T-cell (primary cell): ENCODE results near the gene TMEM107. TPM values are rescaled to one million over a fixed set of nuclear protein-coding genes. Genes with fewer than 3 reads are reported as not detected.
A peak's percentile ranks its signal among the peaks of the same experiment; 100 is the strongest.

Source experiments
- ATAC-seq, 4 experiments: fragments of 200-7000 bp in 3 of 4; fragments of 150-1000 bp in 1 of 4; cut with Tn5 transposase; replicated peaks in 1 of 4; 1 replicate in 3 of 4; 2 replicates in 1 of 4; pipeline ENCODE4 v1.10.0; 2021; ENCODE audit warnings: moderate library complexity in 3 of 4, mild to moderate bottlenecking in 2 of 4, moderate number of reproducible peaks in 1 of 4
- CTCF ChIA-PET, 2 donors: fragments of 300-600 bp; sonication (Branson Sonifier 250); formaldehyde crosslinking; loops; one replicate each; lab custom pipeline; 2022; ENCODE audit warnings: antibody characterized with exemption in 2 of 2; lab: Charles Lee
- POLR2A ChIA-PET, 2 donors: fragments of 300-600 bp; sonication (Branson Sonifier 250); formaldehyde crosslinking; loops; one replicate each; lab custom pipeline; 2022; ENCODE audit warnings: antibody characterized with exemption in 2 of 2; lab: Charles Lee
- DNase-seq, 35 experiments: peaks; one replicate each; pipeline versions ENCODE4 v3.0.0 to v3.0.0-alpha.2; 2013 to 2023
- H3K27ac ChIP-seq: one replicate; pipeline ENCODE4 v1.5.1; 2013; ENCODE audit warnings: low read length
- H3K27me3 ChIP-seq, 2 experiments: replicated peaks in 1 of 2; 1 replicate in 1 of 2; 2 replicates in 1 of 2; pipeline versions ENCODE4 v1.6.1 to v1.7.0; 2013; ENCODE audit warnings: low read length in 1 of 2, mixed read lengths in 1 of 2; ENCODE audit not compliant: control insufficient read depth in 2 of 2, insufficient read depth in 2 of 2; ENCODE audit errors: extremely low read depth in 1 of 2
- H3K36me3 ChIP-seq, 2 donors: 1 replicate in 1 of 2; 2 replicates in 1 of 2; pipeline versions ENCODE4 v1.6.1 to v1.7.0; 2013; ENCODE audit warnings: low read length in 1 of 2; ENCODE audit not compliant: control insufficient read depth in 2 of 2, insufficient read depth in 1 of 2; ENCODE audit errors: extremely low read depth in 1 of 2
- H3K4me1 ChIP-seq, 2 experiments: 1 replicate in 1 of 2; 2 replicates in 1 of 2; pipeline versions ENCODE4 v1.6.1 to v1.7.0; 2013; ENCODE audit warnings: low read length in 2 of 2, mixed read lengths in 1 of 2; ENCODE audit not compliant: insufficient read depth in 2 of 2, control insufficient read depth in 1 of 2; ENCODE audit errors: extremely low read depth in 1 of 2
- H3K4me3 ChIP-seq, 2 donors: 1 replicate in 1 of 2; 2 replicates in 1 of 2; pipeline versions ENCODE4 v1.5.1 to v1.7.0; 2013; ENCODE audit warnings: mild to moderate bottlenecking in 2 of 2, low read length in 1 of 2, moderate library complexity in 1 of 2; ENCODE audit not compliant: control insufficient read depth in 1 of 2; ENCODE audit errors: extremely low read depth in 1 of 2
- H3K9me3 ChIP-seq: 2 replicates; pipeline ENCODE4 v1.7.0; 2013
- H3K27ac Mint-ChIP-seq, 2 donors: one replicate each; pipeline ENCODE4 v1.8.0; 2020 to 2021; ENCODE audit warnings: mild to moderate bottlenecking in 2 of 2, mixed read lengths in 2 of 2
- H3K27me3 Mint-ChIP-seq, 2 donors: one replicate each; pipeline ENCODE4 v1.8.0; 2021 to 2022; ENCODE audit warnings: mixed read lengths in 2 of 2
- H3K36me3 Mint-ChIP-seq: one replicate; pipeline ENCODE4 v1.8.0; 2021; ENCODE audit warnings: mixed read lengths
- H3K4me1 Mint-ChIP-seq, 3 donors: one replicate each; pipeline ENCODE4 v1.8.0; 2020 to 2022; ENCODE audit warnings: mixed read lengths in 3 of 3, mild to moderate bottlenecking in 1 of 3
- H3K4me3 Mint-ChIP-seq, 3 donors: one replicate each; pipeline ENCODE4 v1.8.0; 2020 to 2022; ENCODE audit warnings: mild to moderate bottlenecking in 3 of 3, mixed read lengths in 3 of 3, moderate library complexity in 3 of 3
- H3K9me3 Mint-ChIP-seq, 3 donors: one replicate each; pipeline ENCODE4 v1.8.0; 2020 to 2022; ENCODE audit warnings: mixed read lengths in 3 of 3
- WGBS: methylation state at CpG from one replicate; pipeline ENCODE4 v1.1.5; 2013; ENCODE audit warnings: missing lambda C conversion rate; ENCODE audit not compliant: insufficient coverage; 5-methylcytosine and 5-hydroxymethylcytosine counted together
- total RNA-seq, 35 experiments: library from RNA in 6 of 35; stranded (reverse) in 6 of 35; fragments of 120-200 nt in 1 of 35; gene quantifications; one replicate each; pipeline versions ENCODE4 v1.2.1 to v1.2.4 and lab custom pipeline; 2013 to 2026

TMEM107 gene
- total RNA-seq, 5 donors from 2014 or later (not counting 1 experiment from before 2014, with no cell fraction given): 23.4 to 28.9 (median 25.0) TPM

GRCh38 chr17:8163978-8164814 is 12.0 kb downstream of the TMEM107 start:
- POLR2A ChIA-PET: interaction anchor here (0.5 to 1.8 kb wide), 4 partner anchors 9 to 163 kb away, joined by 3 to 17 read pairs (median 4); no protein-coding TSS in a partner anchor
- peaks cover 9 to 27% of the 10 kb centered on the region in 2 donors for H3K36me3 ChIP-seq
- peaks cover 51 to 62% (median 51%) of the 10 kb centered on the region in 3 donors for H3K4me1 Mint-ChIP-seq
- WGBS: 0% methylated on average over 2 of the region's 13 CpGs
- peak in 34 of 35 experiments; percentile 52 to 84 (median 70) for DNase-seq
- H3K27ac ChIP-seq: peak overlapping the region; percentile 99
- H3K4me1 ChIP-seq: peaks cover 22 to 63% of the 10 kb centered on the region in 2 experiments
- H3K27me3 Mint-ChIP-seq: no peaks in the 10 kb centered on the region
- ATAC-seq: peak; percentile 60 to 69 (median 66)
- H3K4me3 ChIP-seq: peak overlapping the region; percentile 56 to 60
- H3K36me3 Mint-ChIP-seq: peaks cover 20% of the 10 kb centered on the region
- CTCF ChIA-PET: interaction anchor here in 1 of 2 donors (1.3 kb wide), 1 partner anchor 45 kb away, joined by 4 read pairs; no protein-coding TSS in a partner anchor
- peak overlapping the region; percentile 83 to 85 (median 84) for H3K4me3 Mint-ChIP-seq
- no peaks in the 10 kb centered on the region for H3K27me3 ChIP-seq
- peak overlapping the region; percentile 98 for H3K27ac Mint-ChIP-seq
- no peaks in the 10 kb centered on the region for H3K9me3 Mint-ChIP-seq
- no peaks in the 10 kb centered on the region for H3K9me3 ChIP-seq

- H3K4me3 Mint-ChIP-seq: peak overlapping the region; percentile 83 to 85 (median 84)
- CTCF ChIA-PET: interaction anchor here in 1 of 2 donors (1.3 kb wide), 1 partner anchor 44 kb away, joined by 4 read pairs; no protein-coding TSS in a partner anchor
- POLR2A ChIA-PET: interaction anchor here (0.6 to 1.8 kb wide), 3 partner anchors 10 to 162 kb away, joined by 3 to 17 read pairs (median 5); no protein-coding TSS in a partner anchor
- peak overlapping the region; percentile 98 for H3K27ac Mint-ChIP-seq
- Histone ChIP-seq H3K27me3 (no peaks in the 10 kb centered on the region), H3K4me1 (peaks cover 22 to 71% of the 10 kb centered on the region in 2 experiments), H3K27ac (peak overlapping the region; percentile 99), H3K36me3 (peaks cover 9 to 31% of the 10 kb centered on the region in 2 donors), H3K4me3 (peak overlapping the region; percentile 56 to 60), H3K9me3 (no peaks in the 10 kb centered on the region)
- H3K36me3 Mint-ChIP-seq: peaks cover 25% of the 10 kb centered on the region
- H3K4me1 Mint-ChIP-seq: peaks cover 56 to 65% (median 60%) of the 10 kb centered on the region in 3 donors
- 7% methylated on average over 44 of the region's 55 CpGs for WGBS
- peak in 1 of 35 experiments; percentile 27 for DNase-seq
- H3K27me3 Mint-ChIP-seq: no peaks in the 10 kb centered on the region
- H3K9me3 Mint-ChIP-seq: no peaks in the 10 kb centered on the region
- peak; percentile 4 to 20 (median 12) for ATAC-seq
Measured at GRCh38 chr17:8162997-8163977, 12.9 kb downstream of the TMEM107 start.

- Mint-ChIP-seq H3K9me3 (no peaks in the 10 kb centered on the region), H3K36me3 (peaks cover 25% of the 10 kb centered on the region), H3K27me3 (no peaks in the 10 kb centered on the region), H3K27ac (peak within 1 kb of the TSS; percentile 98), H3K4me3 (peak within 1 kb of the TSS; percentile 85 to 86 (median 86)), H3K4me1 (peaks cover 56 to 66% (median 63%) of the 10 kb centered on the region in 3 donors)
- Histone ChIP-seq H3K9me3 (no peaks in the 10 kb centered on the region), H3K27ac (peak within 1 kb of the TSS; percentile 99), H3K4me3 (peak within 1 kb of the TSS; percentile 81 to 95), H3K27me3 (no peaks in the 10 kb centered on the region), H3K4me1 (peaks cover 22 to 80% of the 10 kb centered on the region in 2 experiments), H3K36me3 (peaks cover 9 to 33% of the 10 kb centered on the region in 2 donors)
- POLR2A ChIA-PET: no interaction called here
- DNase-seq: peak; percentile 65 to 94 (median 81)
- peak; percentile 68 to 69 (median 69) for ATAC-seq
- WGBS: under 1% methylated on average over 75 of the region's 75 CpGs
- CTCF ChIA-PET: no interaction called here
Measured at GRCh38 chr17:8162233-8162996, 13.8 kb downstream of the TMEM107 start, which contains the start of gene VAMP2. VAMP2 (minus strand) TSS chr17:8162948; CDS start chr17:8162879, 69 bp downstream.

GRCh38 chr17:8161289-8162232 is 14.6 kb downstream of the TMEM107 start:
- ChIA-PET POLR2A (interaction anchor here in 1 of 2 donors (1.3 kb wide), 1 partner anchor 14 kb away, joined by 4 read pairs; no protein-coding TSS in a partner anchor), CTCF (interaction anchor here (0.6 to 0.8 kb wide), 4 partner anchors 12 to 763 kb away, joined by 3 to 4 read pairs (median 4); no protein-coding TSS in a partner anchor)
- ATAC-seq: no peak
- peaks cover 25 to 88% of the 10 kb centered on the region in 2 experiments for H3K4me1 ChIP-seq
- peak overlapping the region; percentile 81 to 95 for H3K4me3 ChIP-seq
- 35% methylated on average over 13 of the region's 19 CpGs for WGBS
- Mint-ChIP-seq H3K4me1 (peaks cover 56 to 63% (median 63%) of the 10 kb centered on the region in 3 donors), H3K4me3 (peak overlapping the region; percentile 85 to 86 (median 86)), H3K27me3 (no peaks in the 10 kb centered on the region), H3K36me3 (peaks cover 25% of the 10 kb centered on the region), H3K9me3 (no peaks in the 10 kb centered on the region), H3K27ac (peak overlapping the region; percentile 90 to 94)
- no peaks in the 10 kb centered on the region for H3K27me3 ChIP-seq
- H3K36me3 ChIP-seq: peaks cover 9 to 33% of the 10 kb centered on the region in 2 donors
- H3K9me3 ChIP-seq: no peaks in the 10 kb centered on the region
- peak overlapping the region; percentile 99 for H3K27ac ChIP-seq
- DNase-seq: peak in 1 of 35 experiments; percentile 38
